K562 (cell line): Measurements from ENCODE around the gene SEPTIN6. TPM values are rescaled to one million over a fixed set of nuclear protein-coding genes. Genes with fewer than 3 reads are reported as not detected.

ENCODE experiments used
- L3MBTL2 ChIP-seq: fragments of 450-650 bp; IDR thresholded peaks from 2 replicates; pipeline ENCODE4 v1.6.1; 2016; ENCODE audit warnings: mild to moderate bottlenecking, moderate library complexity
- polyA plus RNA-seq, 8 experiments: library from polyadenylated mRNA; depleted of rRNA in 4 of 8; stranded (reverse) in 5 of 8; unstranded in 3 of 8; fragments of >200 nt; fragmentation: Nextera tagmentation in 2 of 8; fragmentation: Illumina TruSeq in 1 of 8; extraction: Ambion mirVana in 2 of 8; extraction: Trizol in 1 of 8; gene quantifications; 2 replicates each; pipeline versions ENCODE4 v1.2.1 to v1.2.3, GENCODE V29; 2011 to 2014; ENCODE audit warnings: inconsistent platforms in 1 of 8, missing spikeins in 1 of 8
- total RNA-seq, 7 experiments: library from RNA; depleted of rRNA in 6 of 7; stranded (reverse); fragments of >200 nt in 6 of 7; fragmentation: Illumina TruSeq in 2 of 7; extraction: Trizol in 2 of 7; gene quantifications; 2 replicates each; pipeline versions ENCODE4 v1.2.1 to v1.2.3, GENCODE V29; 2011 to 2021; ENCODE audit warnings: low replicate concordance in 1 of 7
- TF ChIP-seq, protein P1 (sequence below): fragments of 450-650 bp; IDR thresholded peaks from 2 replicates; pipeline ENCODE4 v1.6.1; 2017; ENCODE audit warnings: antibody characterized with exemption, mild to moderate bottlenecking
- TF ChIP-seq, protein P2 (sequence below), 2 experiments: IDR thresholded peaks; 2 replicates each; pipeline ENCODE4 v1.6.1; 2011; ENCODE audit warnings: borderline replicate concordance in 1 of 2, control low read depth in 1 of 2, low read depth in 1 of 2, low read length in 1 of 2, mild to moderate bottlenecking in 1 of 2, mixed read lengths in 1 of 2, moderate library complexity in 1 of 2; ENCODE audit not compliant: insufficient read depth in 1 of 2, insufficient read length in 1 of 2, poor library complexity in 1 of 2, severe bottlenecking in 1 of 2; ENCODE audit errors: extremely low read depth in 1 of 2

The SEPTIN6 gene
- total and polyA plus RNA-seq, 9 of the 15 experiments (the other 6 are each of a cell fraction or from before 2014, with no cell fraction given), result 8.4 to 67.0 (median 37.8) TPM

DNA sequence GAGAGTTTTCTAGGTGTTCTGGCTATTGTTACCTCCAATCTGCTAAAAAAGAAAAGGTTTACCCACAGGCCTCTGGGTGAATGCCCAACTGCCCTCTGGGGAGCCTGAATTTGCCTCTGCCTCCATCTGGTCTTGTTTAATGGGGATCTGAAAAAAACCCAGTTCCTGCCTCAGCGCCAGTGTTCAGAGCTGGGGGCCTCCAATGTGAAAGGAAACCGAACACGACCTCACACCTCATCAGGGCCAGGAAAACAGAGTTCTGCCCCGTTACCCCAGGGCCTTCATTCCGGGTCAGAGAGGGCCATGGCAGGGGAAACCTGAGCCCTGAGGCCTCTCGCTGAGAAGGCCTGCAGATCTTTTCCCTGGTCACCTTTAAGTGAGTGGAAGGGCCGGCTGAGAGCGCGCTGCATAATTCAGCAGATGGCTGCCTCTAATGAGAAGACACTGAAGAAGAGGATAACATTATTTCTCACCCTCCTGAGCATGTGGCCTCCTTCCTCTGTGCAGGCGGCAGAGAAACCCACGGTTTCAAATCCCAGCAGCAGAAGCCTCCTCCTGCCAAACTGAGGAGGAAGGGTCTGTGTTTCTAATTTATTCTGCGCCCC is 6.8 kb downstream of the SEPTIN6 start (continued):
- TF ChIP-seq, protein P1, sequence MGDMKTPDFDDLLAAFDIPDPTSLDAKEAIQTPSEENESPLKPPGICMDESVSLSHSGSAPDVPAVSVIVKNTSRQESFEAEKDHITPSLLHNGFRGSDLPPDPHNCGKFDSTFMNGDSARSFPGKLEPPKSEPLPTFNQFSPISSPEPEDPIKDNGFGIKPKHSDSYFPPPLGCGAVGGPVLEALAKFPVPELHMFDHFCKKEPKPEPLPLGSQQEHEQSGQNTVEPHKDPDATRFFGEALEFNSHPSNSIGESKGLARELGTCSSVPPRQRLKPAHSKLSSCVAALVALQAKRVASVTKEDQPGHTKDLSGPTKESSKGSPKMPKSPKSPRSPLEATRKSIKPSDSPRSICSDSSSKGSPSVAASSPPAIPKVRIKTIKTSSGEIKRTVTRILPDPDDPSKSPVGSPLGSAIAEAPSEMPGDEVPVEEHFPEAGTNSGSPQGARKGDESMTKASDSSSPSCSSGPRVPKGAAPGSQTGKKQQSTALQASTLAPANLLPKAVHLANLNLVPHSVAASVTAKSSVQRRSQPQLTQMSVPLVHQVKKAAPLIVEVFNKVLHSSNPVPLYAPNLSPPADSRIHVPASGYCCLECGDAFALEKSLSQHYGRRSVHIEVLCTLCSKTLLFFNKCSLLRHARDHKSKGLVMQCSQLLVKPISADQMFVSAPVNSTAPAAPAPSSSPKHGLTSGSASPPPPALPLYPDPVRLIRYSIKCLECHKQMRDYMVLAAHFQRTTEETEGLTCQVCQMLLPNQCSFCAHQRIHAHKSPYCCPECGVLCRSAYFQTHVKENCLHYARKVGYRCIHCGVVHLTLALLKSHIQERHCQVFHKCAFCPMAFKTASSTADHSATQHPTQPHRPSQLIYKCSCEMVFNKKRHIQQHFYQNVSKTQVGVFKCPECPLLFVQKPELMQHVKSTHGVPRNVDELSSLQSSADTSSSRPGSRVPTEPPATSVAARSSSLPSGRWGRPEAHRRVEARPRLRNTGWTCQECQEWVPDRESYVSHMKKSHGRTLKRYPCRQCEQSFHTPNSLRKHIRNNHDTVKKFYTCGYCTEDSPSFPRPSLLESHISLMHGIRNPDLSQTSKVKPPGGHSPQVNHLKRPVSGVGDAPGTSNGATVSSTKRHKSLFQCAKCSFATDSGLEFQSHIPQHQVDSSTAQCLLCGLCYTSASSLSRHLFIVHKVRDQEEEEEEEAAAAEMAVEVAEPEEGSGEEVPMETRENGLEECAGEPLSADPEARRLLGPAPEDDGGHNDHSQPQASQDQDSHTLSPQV, result peak; percentile 59; the same call in 1 of the 2 replicates
- peak; percentile 48 for TF ChIP-seq L3MBTL2
- TF ChIP-seq, protein P2, sequence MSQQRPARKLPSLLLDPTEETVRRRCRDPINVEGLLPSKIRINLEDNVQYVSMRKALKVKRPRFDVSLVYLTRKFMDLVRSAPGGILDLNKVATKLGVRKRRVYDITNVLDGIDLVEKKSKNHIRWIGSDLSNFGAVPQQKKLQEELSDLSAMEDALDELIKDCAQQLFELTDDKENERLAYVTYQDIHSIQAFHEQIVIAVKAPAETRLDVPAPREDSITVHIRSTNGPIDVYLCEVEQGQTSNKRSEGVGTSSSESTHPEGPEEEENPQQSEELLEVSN (IDR thresholded peaks at IDR 0.05; ENCODE audit: borderline replicate concordance in 1 of 2, extremely low read depth in 1 of 2, insufficient read depth in 1 of 2, insufficient read length in 1 of 2, low read depth in 1 of 2, low read length in 1 of 2, poor library complexity in 1 of 2, severe bottlenecking in 1 of 2), result peak in 1 of 2 experiments; percentile 55
- TF ChIP-seq, all 486 proteins: peak for 6
